Small intestine (tissue), 7 donors: ENCODE data around the gene ZBTB46. TPM values are rescaled to one million over a fixed set of nuclear protein-coding genes. Genes with fewer than 3 reads are reported as not detected.
A peak's percentile ranks its signal among the peaks of the same experiment; 100 is the strongest.
"Not testable (repeated sequence)": the region's sequence is repeated elsewhere in the genome, so short reads cannot be mapped to it uniquely, and the experiment has no call there.

ENCODE experiments used
- DNase-seq, 2 donors: peaks; one replicate each; pipeline versions ENCODE4 v3.0.0 to v3.0.0-alpha.2; 2013
- FAIRE-seq: peaks from 2 replicates; lab custom pipeline; 2012; peaks lifted over from hg19 to GRCh38; lab: Jason Lieb, UNC
- H3K27ac ChIP-seq, 3 donors: one replicate each; pipeline ENCODE4 v1.5.1; 2013; ENCODE audit warnings: low read length in 2 of 3, mild to moderate bottlenecking in 2 of 3, control low read depth in 1 of 3, inconsistent platforms in 1 of 3, low read depth in 1 of 3, moderate library complexity in 1 of 3
- H3K27me3 ChIP-seq, 3 donors: one replicate each; pipeline ENCODE4 v1.6.1; 2013; ENCODE audit warnings: low read length in 3 of 3, inconsistent platforms in 1 of 3; ENCODE audit not compliant: control insufficient read depth in 3 of 3, insufficient read depth in 3 of 3
- H3K36me3 ChIP-seq, 3 donors: one replicate each; pipeline ENCODE4 v1.6.1; 2013; ENCODE audit warnings: low read length in 3 of 3, inconsistent platforms in 1 of 3, low read depth in 1 of 3, mild to moderate bottlenecking in 1 of 3, moderate library complexity in 1 of 3; ENCODE audit not compliant: control insufficient read depth in 3 of 3, insufficient read depth in 2 of 3
- H3K4me1 ChIP-seq, 3 donors: one replicate each; pipeline ENCODE4 v1.6.1; 2013; ENCODE audit warnings: low read length in 2 of 3, inconsistent platforms in 1 of 3, low read depth in 1 of 3, mild to moderate bottlenecking in 1 of 3, moderate library complexity in 1 of 3; ENCODE audit not compliant: control insufficient read depth in 3 of 3, insufficient read depth in 2 of 3
- H3K4me3 ChIP-seq, 3 donors: one replicate each; pipeline ENCODE4 v1.5.1; 2013; ENCODE audit warnings: low read length in 3 of 3, control low read depth in 1 of 3, inconsistent platforms in 1 of 3, low read depth in 1 of 3, mild to moderate bottlenecking in 1 of 3, moderate library complexity in 1 of 3
- H3K9me3 ChIP-seq, 2 donors: one replicate each; pipeline ENCODE4 v1.6.1; 2013; ENCODE audit warnings: low read depth in 1 of 2, low read length in 1 of 2; ENCODE audit not compliant: control insufficient read depth in 2 of 2, insufficient read depth in 1 of 2
- WGBS, 3 donors: extraction: QIAGEN DNeasy Blood & Tissue Kit; methylation state at CpG; one replicate each; pipeline ENCODE4 v1.1.7; 2013; 5-methylcytosine and 5-hydroxymethylcytosine counted together
- polyA plus RNA-seq, 4 donors: library from polyadenylated mRNA; stranded (reverse) in 3 of 4; unstranded in 1 of 4; fragments of 200-250 nt in 3 of 4; fragments of 120-200 nt in 1 of 4; gene quantifications; one replicate each; pipeline versions ENCODE4 v1.2.1 to v1.2.3, GENCODE V29; 2013
- donor health status: healthy with polysubstance abuse.
- donor health status: control.
- donor health status: control.
- donor health status: Bipolar disorder and iron deficiency.
- donor health status: healthy.

ZBTB46 gene
- polyA plus RNA-seq, 4 donors, result 1.1 to 3.1 (median 2.6) TPM; not detected in 1

- DNase-seq, result no peak
- H3K9me3 ChIP-seq, result peaks cover 0 to 4% of the 10 kb centered on the region in 2 donors
- H3K27me3 ChIP-seq, result no peaks in the 10 kb centered on the region
- H3K36me3 ChIP-seq, result no peaks in the 10 kb centered on the region
- FAIRE-seq, result no peak
- no peak overlapping the region for H3K4me3 ChIP-seq
- H3K27ac ChIP-seq, result no peak overlapping the region
- WGBS, 3 donors, result 76 to 80% (median 79%) methylated on average over 23 to 25 of the region's 25 CpGs
- H3K4me1 ChIP-seq, result no peaks in the 10 kb centered on the region
Observed at GRCh38 chr20:63810730-63811490, 20.2 kb downstream of the ZBTB46 start.

- Histone ChIP-seq H3K27ac (no peak overlapping the region), H3K27me3 (no peaks in the 10 kb centered on the region), H3K36me3 (no peaks in the 10 kb centered on the region), H3K4me3 (no peak overlapping the region), H3K4me1 (no peaks in the 10 kb centered on the region), H3K9me3 (peaks cover 0 to 4% of the 10 kb centered on the region in 2 donors)
- FAIRE-seq (no peak), DNase-seq (no peak)
- 86 to 89% (median 87%) methylated on average over 9 of the region's 9 CpGs for WGBS, 3 donors
Observed at GRCh38 chr20:63809856-63810255, 21.2 kb downstream of the ZBTB46 start.

DNA sequence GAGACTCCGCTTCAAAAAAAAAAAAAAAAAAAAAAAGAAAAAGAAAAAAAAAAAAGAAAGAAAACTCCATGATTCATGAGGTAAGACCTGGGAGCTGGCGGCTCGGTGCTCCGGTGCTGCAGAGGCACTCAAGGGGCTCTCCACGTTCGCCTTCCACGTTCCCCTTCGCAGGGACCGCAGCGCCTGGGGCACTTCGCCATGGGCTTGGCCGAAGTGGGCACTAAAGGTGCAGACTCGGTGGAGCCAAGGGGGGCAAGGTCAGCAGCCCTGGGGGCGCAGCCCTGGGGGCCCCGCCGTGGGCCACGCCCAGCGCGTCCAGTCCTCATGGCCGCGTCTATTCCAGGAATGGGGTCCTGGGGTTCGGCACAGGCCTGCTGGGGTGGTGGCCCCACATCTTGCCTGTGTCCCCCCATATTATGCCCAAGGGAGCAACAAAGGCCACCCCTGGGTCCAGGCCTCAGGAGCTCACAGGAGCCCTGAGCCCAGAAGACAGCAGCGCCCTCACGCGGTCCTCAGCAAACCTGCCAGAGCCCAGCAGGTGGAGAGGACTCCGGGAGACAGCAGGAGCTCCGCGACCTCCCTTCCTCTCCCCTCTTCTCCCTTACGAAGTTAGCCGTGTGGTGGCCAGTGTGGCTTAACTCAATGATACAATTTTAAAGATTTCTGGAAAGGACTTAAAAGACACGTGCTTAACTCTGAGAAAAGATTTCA lies 21.9 kb downstream of the ZBTB46 start:
- no peak overlapping the region for H3K27ac ChIP-seq
- H3K36me3 ChIP-seq, result no peaks in the 10 kb centered on the region
- WGBS, 3 donors, result 92 to 96% (median 95%) methylated on average over 27 to 31 of the region's 31 CpGs
- DNase-seq, result no peak
- H3K4me3 ChIP-seq, result no peak overlapping the region
- no peak for FAIRE-seq
- H3K4me1 ChIP-seq, result no peaks in the 10 kb centered on the region
- no peaks in the 10 kb centered on the region for H3K27me3 ChIP-seq
- H3K9me3 ChIP-seq, result peaks cover 0 to 4% of the 10 kb centered on the region in 2 donors

GRCh38 chr20:63808145-63808724 lies 22.8 kb downstream of the ZBTB46 start:
- no peaks in the 10 kb centered on the region for H3K4me1 ChIP-seq
- H3K36me3 ChIP-seq, result no peaks in the 10 kb centered on the region
- WGBS, 3 donors, result 92 to 94% (median 93%) methylated on average over 35 to 38 of the region's 38 CpGs
- H3K27me3 ChIP-seq, result peaks cover 0 to 3% (median 0%) of the 10 kb centered on the region in 3 donors
- peaks cover 0 to 4% of the 10 kb centered on the region in 2 donors for H3K9me3 ChIP-seq
- no peak overlapping the region for H3K27ac ChIP-seq
- DNase-seq, result no peak
- no peak overlapping the region for H3K4me3 ChIP-seq
- no peak for FAIRE-seq

DNA sequence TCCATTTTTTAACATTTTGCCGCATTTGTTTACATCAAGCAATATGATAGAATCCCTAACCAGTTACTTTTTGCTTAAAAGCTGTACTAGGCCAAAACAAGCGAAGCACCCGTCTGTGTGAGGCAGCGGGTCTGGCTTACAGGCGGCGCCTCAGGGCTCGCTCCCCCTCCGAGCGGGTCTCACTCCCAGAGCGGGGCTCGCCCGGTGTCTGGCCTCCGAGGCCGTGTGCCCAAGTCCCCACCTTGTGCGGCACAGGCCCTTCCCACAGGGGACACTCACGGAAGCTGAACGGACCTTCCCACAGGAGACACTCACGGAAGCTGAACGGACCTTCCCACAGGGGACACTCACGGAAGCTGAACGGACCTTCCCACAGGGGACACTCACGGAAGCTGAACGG lies 23.4 kb downstream of the ZBTB46 start:
- whole genome bisulfite sequencing, 3 donors, result 92 to 96% (median 96%) methylated on average over 23 of the region's 23 CpGs
- DNase-seq, result no peak
- no peak for FAIRE-seq
- peaks cover 0 to 3% (median 0%) of the 10 kb centered on the region in 3 donors for H3K27me3 ChIP-seq
- no peak overlapping the region for H3K27ac ChIP-seq
- peaks cover 0 to 4% of the 10 kb centered on the region in 2 donors for H3K9me3 ChIP-seq
- H3K36me3 ChIP-seq, result no peaks in the 10 kb centered on the region
- no peaks in the 10 kb centered on the region for H3K4me1 ChIP-seq
- no peak overlapping the region for H3K4me3 ChIP-seq

GRCh38 chr20:63804308-63804636 lies 26.8 kb downstream of the ZBTB46 start:
- Histone ChIP-seq H3K27ac (peak overlapping the region in 1 of 3 donors; percentile 71), H3K27me3 (peaks cover 0 to 3% (median 0%) of the 10 kb centered on the region in 3 donors), H3K4me3 (no peak overlapping the region), H3K4me1 (no peaks in the 10 kb centered on the region), H3K9me3 (peaks cover 0 to 4% of the 10 kb centered on the region in 2 donors), H3K36me3 (no peaks in the 10 kb centered on the region)
- 78 to 88% (median 81%) methylated on average over 8 of the region's 8 CpGs for WGBS, 3 donors
- no peak for DNase-seq
- FAIRE-seq, result no peak

DNA sequence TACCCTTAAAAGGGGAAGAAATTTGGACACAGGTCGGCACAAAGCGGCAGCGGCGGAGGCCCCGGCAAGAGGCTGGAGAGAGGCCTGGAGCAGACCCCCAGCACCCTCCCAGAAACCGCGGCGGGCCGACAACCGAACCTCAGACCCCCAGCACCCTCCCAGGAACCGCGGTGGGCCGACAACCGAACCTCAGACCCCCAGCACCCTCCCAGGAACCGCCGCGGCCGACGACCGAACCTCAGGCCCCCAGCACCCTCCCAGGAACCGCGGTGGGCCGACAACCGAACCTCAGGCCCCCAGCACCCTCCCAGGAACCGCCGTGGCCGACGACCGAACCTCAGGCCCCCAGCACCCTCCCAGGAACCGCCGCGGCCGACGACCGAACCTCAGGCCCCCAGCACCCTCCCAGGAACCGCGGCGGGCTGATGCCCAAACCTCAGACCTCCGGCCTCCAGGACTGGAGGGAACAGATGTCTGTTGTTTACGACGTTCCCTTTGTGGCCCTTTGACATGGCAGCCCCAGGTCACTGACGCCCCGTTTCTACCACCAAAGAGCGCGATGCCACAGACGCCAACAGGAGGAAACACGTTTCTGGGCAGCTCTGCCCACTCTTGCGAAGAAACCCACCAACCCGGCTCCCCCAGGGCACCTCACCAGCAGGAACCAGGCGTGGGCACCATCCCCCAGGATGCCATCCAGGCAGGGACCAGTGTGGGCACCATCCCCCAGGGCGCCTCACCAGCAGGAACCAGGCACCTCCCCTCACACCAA lies 28.4 kb downstream of the ZBTB46 start:
- WGBS, 3 donors, result 87 to 91% (median 90%) methylated on average over 50 to 51 of the region's 51 CpGs
- Histone ChIP-seq H3K4me3 (no peak overlapping the region), H3K36me3 (no peaks in the 10 kb centered on the region), H3K4me1 (no peaks in the 10 kb centered on the region), H3K27me3 (peaks cover 0 to 3% (median 0%) of the 10 kb centered on the region in 3 donors), H3K9me3 (peaks cover 0 to 3% of the 10 kb centered on the region in 2 donors), H3K27ac (no peak overlapping the region)
- DNase-seq, result no peak
- no peak for FAIRE-seq

- H3K27me3 ChIP-seq, H3K36me3 ChIP-seq, DNase-seq, FAIRE-seq, H3K4me3 ChIP-seq, H3K4me1 ChIP-seq, H3K9me3 ChIP-seq, H3K27ac ChIP-seq: not testable (repeated sequence)
- WGBS, 3 donors, result 82 to 98% (median 85%) methylated on average over 2 of the region's 2 CpGs
Observed at GRCh38 chr20:63801174-63801573, 29.9 kb downstream of the ZBTB46 start.
